Measurements from ENCODE around the gene EIPR1.

DNA sequence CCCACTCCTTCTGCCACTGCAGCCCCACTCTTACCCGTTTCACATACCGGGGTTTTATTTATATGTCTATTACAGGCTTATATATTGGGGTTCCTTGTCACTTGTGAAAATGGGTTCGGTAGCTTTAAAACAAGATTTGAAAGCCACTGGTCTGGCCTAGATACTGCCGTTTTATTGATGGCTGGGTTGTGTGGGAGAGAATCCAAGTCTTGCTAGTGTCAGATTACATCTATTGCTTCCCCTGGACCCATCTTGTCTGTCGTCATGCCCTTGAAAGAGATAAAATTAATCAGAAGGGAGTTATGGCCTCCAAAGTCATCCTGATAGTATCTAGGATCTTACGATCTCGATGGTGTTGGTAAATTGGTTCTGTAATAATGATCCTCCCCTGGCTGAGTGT lies 79.4 kb downstream of the EIPR1 start:
- TF ChIP-seq, protein P1, sequence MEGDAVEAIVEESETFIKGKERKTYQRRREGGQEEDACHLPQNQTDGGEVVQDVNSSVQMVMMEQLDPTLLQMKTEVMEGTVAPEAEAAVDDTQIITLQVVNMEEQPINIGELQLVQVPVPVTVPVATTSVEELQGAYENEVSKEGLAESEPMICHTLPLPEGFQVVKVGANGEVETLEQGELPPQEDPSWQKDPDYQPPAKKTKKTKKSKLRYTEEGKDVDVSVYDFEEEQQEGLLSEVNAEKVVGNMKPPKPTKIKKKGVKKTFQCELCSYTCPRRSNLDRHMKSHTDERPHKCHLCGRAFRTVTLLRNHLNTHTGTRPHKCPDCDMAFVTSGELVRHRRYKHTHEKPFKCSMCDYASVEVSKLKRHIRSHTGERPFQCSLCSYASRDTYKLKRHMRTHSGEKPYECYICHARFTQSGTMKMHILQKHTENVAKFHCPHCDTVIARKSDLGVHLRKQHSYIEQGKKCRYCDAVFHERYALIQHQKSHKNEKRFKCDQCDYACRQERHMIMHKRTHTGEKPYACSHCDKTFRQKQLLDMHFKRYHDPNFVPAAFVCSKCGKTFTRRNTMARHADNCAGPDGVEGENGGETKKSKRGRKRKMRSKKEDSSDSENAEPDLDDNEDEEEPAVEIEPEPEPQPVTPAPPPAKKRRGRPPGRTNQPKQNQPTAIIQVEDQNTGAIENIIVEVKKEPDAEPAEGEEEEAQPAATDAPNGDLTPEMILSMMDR (IDR thresholded peaks at IDR 0.05; ENCODE audit: extremely low read depth in 1 of 2, insufficient read depth in 1 of 2, low read depth in 1 of 2, low read length in 2 of 2) = no peak
- TF ChIP-seq POLR2A (IDR thresholded peaks at IDR 0.05; ENCODE audit: low read depth, low read length) (no peak), JUN (IDR thresholded peaks at IDR 0.05; ENCODE audit: borderline replicate concordance, insufficient read depth, insufficient read length, low read depth) (no peak), EZH2 (IDR thresholded peaks at IDR 0.05; ENCODE audit: borderline replicate concordance, low read depth, low read length, severe bottlenecking) (no peak), FOS (IDR thresholded peaks at IDR 0.05; ENCODE audit: borderline replicate concordance, insufficient read depth, low read length) (no peak), POLR2AphosphoS5 (IDR thresholded peaks at IDR 0.05; ENCODE audit: insufficient read depth, low read depth, low read length) (no peak), MAX (IDR thresholded peaks at IDR 0.05; ENCODE audit: insufficient read depth, insufficient read length) (no peak), GATA2 (IDR thresholded peaks at IDR 0.05; ENCODE audit: insufficient read depth, insufficient read length, low read depth, low read length) (no peak)
